CD4-positive, CD25-positive, alpha-beta regulatory T cell (primary cell): ENCODE measurements around the gene SLC23A2. TPM values are rescaled to one million over a fixed set of nuclear protein-coding genes. Genes with fewer than 3 reads are reported as not detected.

Experiments used
- ATAC-seq, 2 donors: fragments of 150-1000 bp; cut with Tn5 transposase; one replicate each; pipeline ENCODE4 v1.10.0; 2021; ENCODE audit warnings: low read depth in 2 of 2, moderate number of reproducible peaks in 2 of 2, moderate library complexity in 1 of 2
- DNase-seq, 3 donors: peaks; one replicate each; pipeline versions ENCODE4 v3.0.0 to v3.0.0-alpha.2; 2012 to 2022; ENCODE audit warnings: mixed read lengths in 1 of 3
- H3K27ac ChIP-seq: one replicate; pipeline ENCODE4 v1.7.0; 2013; ENCODE audit warnings: mild to moderate bottlenecking, low read length; ENCODE audit not compliant: insufficient read depth, poor library complexity, severe bottlenecking
- H3K27me3 ChIP-seq: one replicate; pipeline ENCODE4 v1.7.0; 2013; ENCODE audit warnings: low read length; ENCODE audit not compliant: control insufficient read depth, insufficient read depth
- H3K36me3 ChIP-seq: one replicate; pipeline ENCODE4 v1.7.0; 2013; ENCODE audit warnings: mild to moderate bottlenecking, low read length, moderate library complexity; ENCODE audit not compliant: control insufficient read depth, insufficient read depth
- H3K4me1 ChIP-seq: 2 replicates; pipeline ENCODE4 v1.7.0; 2013; ENCODE audit warnings: mild to moderate bottlenecking, low read length; ENCODE audit not compliant: insufficient read depth, control insufficient read depth, poor library complexity, severe bottlenecking
- H3K4me3 ChIP-seq: one replicate; pipeline ENCODE4 v1.7.0; 2013; ENCODE audit warnings: low read depth, mild to moderate bottlenecking, low read length, moderate library complexity
- H3K9me3 ChIP-seq, 2 experiments: 1 replicate in 1 of 2; 2 replicates in 1 of 2; pipeline ENCODE4 v1.7.0; 2013; ENCODE audit warnings: low read length in 2 of 2, mild to moderate bottlenecking in 1 of 2, moderate library complexity in 1 of 2; ENCODE audit not compliant: control insufficient read depth in 2 of 2
- H3K27ac Mint-ChIP-seq, 3 donors: one replicate each; pipeline ENCODE4 v1.8.0; 2020 to 2022; ENCODE audit warnings: mild to moderate bottlenecking in 3 of 3, mixed read lengths in 3 of 3, moderate library complexity in 2 of 3
- H3K27me3 Mint-ChIP-seq: one replicate; pipeline ENCODE4 v1.8.0; 2022; ENCODE audit warnings: mild to moderate bottlenecking, mixed read lengths
- H3K36me3 Mint-ChIP-seq: one replicate; pipeline ENCODE4 v1.8.0; 2020; ENCODE audit warnings: mixed read lengths
- H3K4me1 Mint-ChIP-seq, 4 donors: one replicate each; pipeline ENCODE4 v1.8.0; 2020 to 2022; ENCODE audit warnings: mixed read lengths in 4 of 4, mild to moderate bottlenecking in 1 of 4
- H3K4me3 Mint-ChIP-seq, 4 donors: one replicate each; pipeline ENCODE4 v1.8.0; 2020 to 2022; ENCODE audit warnings: mild to moderate bottlenecking in 4 of 4, mixed read lengths in 4 of 4, moderate library complexity in 3 of 4
- H3K9me3 Mint-ChIP-seq, 7 donors: one replicate each; pipeline ENCODE4 v1.8.0; 2020 to 2022; ENCODE audit warnings: mixed read lengths in 7 of 7, mild to moderate bottlenecking in 3 of 7, moderate library complexity in 2 of 7
- polyA plus RNA-seq, 4 donors: library from polyadenylated mRNA; unstranded; fragments of 300-500 nt; fragmentation: Illumina TruSeq; gene quantifications; one replicate each; pipeline ENCODE4 v1.2.3, GENCODE V29; 2021
- total RNA-seq: library from RNA; stranded (reverse); gene quantifications from one replicate; pipeline ENCODE4 v1.2.3, GENCODE V29; 2022

SLC23A2 gene
- total and polyA plus RNA-seq, 5 donors from 2014 or later: 3.7 to 19.6 (median 4.7) TPM

DNA sequence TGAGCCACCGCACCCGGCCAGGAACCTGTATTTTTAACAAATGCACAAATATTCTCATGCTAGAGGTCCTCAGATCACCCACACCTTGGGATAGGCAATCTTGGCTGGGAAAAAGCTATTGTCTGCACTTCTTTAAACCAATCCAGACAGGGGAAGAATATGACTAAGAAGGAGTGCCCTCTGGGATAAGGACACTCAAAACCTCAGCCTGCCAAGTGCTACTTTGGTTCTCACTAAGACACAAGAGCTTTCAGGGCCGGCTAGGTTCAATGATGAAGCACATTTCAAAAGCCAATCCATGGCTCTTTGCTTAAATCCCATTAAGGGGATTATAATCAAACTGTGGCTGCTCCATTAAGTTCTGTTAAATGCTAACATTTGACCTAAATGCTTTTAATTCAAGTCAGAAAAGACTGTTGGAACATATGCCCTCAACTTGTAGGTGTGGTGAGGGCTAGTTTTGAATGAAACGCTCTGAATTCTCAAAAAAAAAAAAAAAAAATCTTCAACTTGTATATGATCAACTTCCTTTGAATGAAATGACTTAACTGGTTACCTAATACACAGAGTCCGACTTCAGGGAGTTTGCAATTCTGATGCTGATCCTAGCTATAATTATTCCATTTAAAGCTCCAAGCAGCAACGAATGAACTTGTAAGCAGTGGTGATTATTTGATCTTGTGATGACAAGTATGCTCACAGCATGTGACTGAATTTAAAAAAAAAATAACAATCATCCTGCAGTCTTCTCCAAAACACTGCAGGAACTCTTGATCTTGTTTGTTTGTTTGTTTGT lies 56.6 kb downstream of the SLC23A2 start:
- Mint-ChIP-seq H3K27me3 (no peaks in the 10 kb centered on the region), H3K4me1 (peaks cover 12 to 29% (median 19%) of the 10 kb centered on the region in 4 donors), H3K27ac (peak overlapping the region in 1 of 3 donors; percentile 48), H3K36me3 (peaks cover 11% of the 10 kb centered on the region), H3K4me3 (no peak overlapping the region), H3K9me3 (no peaks in the 10 kb centered on the region)
- no peak for ATAC-seq
- Histone ChIP-seq H3K27ac (no peak overlapping the region), H3K4me1 (peaks cover 4% of the 10 kb centered on the region), H3K27me3 (no peaks in the 10 kb centered on the region), H3K4me3 (no peak overlapping the region), H3K9me3 (no peaks in the 10 kb centered on the region), H3K36me3 (no peaks in the 10 kb centered on the region)
- no peak for DNase-seq

- Histone ChIP-seq H3K4me3 (no peak overlapping the region), H3K4me1 (no peaks in the 10 kb centered on the region), H3K9me3 (no peaks in the 10 kb centered on the region), H3K27me3 (no peaks in the 10 kb centered on the region), H3K27ac (no peak overlapping the region), H3K36me3 (no peaks in the 10 kb centered on the region)
- no peak for DNase-seq
- peaks cover 6% of the 10 kb centered on the region for H3K36me3 Mint-ChIP-seq
- H3K27ac Mint-ChIP-seq: peak overlapping the region; percentile 3 to 44 (median 43)
- no peak for ATAC-seq
- H3K9me3 Mint-ChIP-seq: no peaks in the 10 kb centered on the region
- peaks cover 8 to 22% (median 16%) of the 10 kb centered on the region in 4 donors for H3K4me1 Mint-ChIP-seq
- no peaks in the 10 kb centered on the region for H3K27me3 Mint-ChIP-seq
- H3K4me3 Mint-ChIP-seq: no peak overlapping the region
Measured at GRCh38 chr20:4942331-4942730, 59.0 kb downstream of the SLC23A2 start.

DNA sequence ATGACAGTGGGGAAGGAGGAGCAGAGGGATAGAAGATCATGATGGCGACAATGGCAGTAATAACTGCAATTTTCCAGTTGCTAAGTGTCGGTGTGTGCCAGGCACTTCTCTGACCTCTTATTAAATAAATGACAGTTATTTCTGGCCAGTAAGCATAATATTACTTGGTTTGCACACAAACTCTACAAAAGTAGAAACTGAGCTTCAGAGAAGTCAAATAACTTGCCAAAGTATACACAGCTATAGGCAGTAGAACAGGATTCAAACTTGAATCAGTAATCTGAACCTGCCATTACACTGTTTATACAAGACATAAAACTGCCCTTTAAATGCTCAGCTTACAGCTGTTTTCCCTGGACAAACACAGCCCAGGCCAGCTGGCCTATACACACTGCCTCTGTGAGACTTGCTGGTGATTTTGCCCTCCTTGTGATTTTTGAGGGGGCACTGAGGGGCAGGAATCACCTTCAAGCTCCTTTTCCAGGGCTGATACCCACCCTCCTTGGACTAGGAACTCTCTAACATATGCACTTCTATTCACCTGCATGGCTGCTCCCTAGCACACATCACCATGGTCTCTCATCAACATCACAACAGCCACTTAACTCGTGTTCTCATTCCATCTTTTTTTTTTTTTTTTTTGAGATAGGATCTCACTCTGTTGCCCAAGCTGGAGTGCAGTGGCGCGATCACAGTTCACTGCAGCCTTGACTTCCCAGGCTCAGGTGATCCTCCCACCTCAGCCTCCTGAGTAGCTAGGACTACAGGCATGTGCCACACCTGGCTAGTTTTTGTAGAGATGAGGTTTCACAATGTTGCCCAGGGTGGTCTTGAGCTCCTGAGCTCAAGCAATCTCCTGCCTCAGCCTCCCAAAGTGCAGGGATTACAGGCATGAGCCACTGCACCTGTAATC lies 63.6 kb downstream of the SLC23A2 start:
- Mint-ChIP-seq H3K4me1 (peaks cover 10 to 26% (median 19%) of the 10 kb centered on the region in 4 donors), H3K27me3 (no peaks in the 10 kb centered on the region), H3K4me3 (no peak overlapping the region), H3K36me3 (peaks cover 11% of the 10 kb centered on the region), H3K9me3 (no peaks in the 10 kb centered on the region), H3K27ac (peak overlapping the region in 1 of 3 donors; percentile 6)
- Histone ChIP-seq H3K27ac (no peak overlapping the region), H3K27me3 (no peaks in the 10 kb centered on the region), H3K9me3 (no peaks in the 10 kb centered on the region), H3K4me3 (no peak overlapping the region), H3K36me3 (no peaks in the 10 kb centered on the region), H3K4me1 (no peaks in the 10 kb centered on the region)
- DNase-seq: no peak
- ATAC-seq: no peak

DNA sequence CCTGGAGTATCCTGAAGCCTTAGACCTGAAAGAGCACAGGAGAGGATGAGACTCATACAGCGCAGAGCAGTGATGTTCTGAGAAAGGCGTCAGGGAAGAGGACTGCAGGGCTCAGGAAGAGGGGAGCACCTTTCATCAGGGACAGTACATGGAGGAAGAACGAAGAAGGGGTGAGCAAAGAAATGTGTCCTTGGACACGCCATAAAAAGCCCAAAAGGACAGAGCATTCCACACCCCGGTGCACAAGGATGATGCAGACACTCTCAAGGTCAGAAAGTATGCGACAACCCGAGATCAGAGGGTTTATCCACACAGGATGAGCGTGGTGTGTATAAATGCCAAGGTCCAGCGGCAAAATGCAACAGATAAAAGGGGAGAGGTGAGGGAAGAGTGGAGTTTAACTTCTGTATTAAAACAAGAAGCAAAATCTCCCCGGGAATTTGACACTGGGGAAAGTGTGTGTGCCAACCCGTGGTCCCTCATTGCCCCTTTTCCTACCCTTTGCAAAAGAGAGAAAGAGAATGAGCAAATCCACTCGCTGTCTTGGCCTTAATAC lies 64.4 kb downstream of the SLC23A2 start:
- Mint-ChIP-seq H3K9me3 (no peaks in the 10 kb centered on the region), H3K4me3 (no peak overlapping the region)
- no peak for DNase-seq

GRCh38 chr20:4936392-4936850 lies 64.9 kb downstream of the SLC23A2 start:
- no peak overlapping the region for H3K4me3 Mint-ChIP-seq
- ATAC-seq (no peak), DNase-seq (no peak)
- Histone ChIP-seq H3K27ac (no peak overlapping the region), H3K4me1 (no peaks in the 10 kb centered on the region), H3K9me3 (no peaks in the 10 kb centered on the region), H3K36me3 (peaks cover 8% of the 10 kb centered on the region), H3K27me3 (no peaks in the 10 kb centered on the region), H3K4me3 (no peak overlapping the region)
- peak overlapping the region in 1 of 3 donors; percentile 6 for H3K27ac Mint-ChIP-seq
- H3K36me3 Mint-ChIP-seq: peaks cover 19% of the 10 kb centered on the region
- no peaks in the 10 kb centered on the region for H3K9me3 Mint-ChIP-seq
- H3K27me3 Mint-ChIP-seq: no peaks in the 10 kb centered on the region
- peaks cover 0 to 17% (median 11%) of the 10 kb centered on the region in 4 donors for H3K4me1 Mint-ChIP-seq

More for the DNA sequence above, 64.4 kb downstream of the SLC23A2 start:
- H3K27me3 ChIP-seq: no peaks in the 10 kb centered on the region
- H3K36me3 ChIP-seq: peaks cover 3% of the 10 kb centered on the region
- H3K36me3 Mint-ChIP-seq: peaks cover 14% of the 10 kb centered on the region
- peaks cover 3 to 19% (median 12%) of the 10 kb centered on the region in 4 donors for H3K4me1 Mint-ChIP-seq
- peak overlapping the region in 1 of 3 donors; percentile 6 for H3K27ac Mint-ChIP-seq
- H3K4me1 ChIP-seq: no peaks in the 10 kb centered on the region
- H3K4me3 ChIP-seq: no peak overlapping the region
- no peaks in the 10 kb centered on the region for H3K9me3 ChIP-seq
- H3K27me3 Mint-ChIP-seq: no peaks in the 10 kb centered on the region
- ATAC-seq: no peak
- no peak overlapping the region for H3K27ac ChIP-seq

DNA sequence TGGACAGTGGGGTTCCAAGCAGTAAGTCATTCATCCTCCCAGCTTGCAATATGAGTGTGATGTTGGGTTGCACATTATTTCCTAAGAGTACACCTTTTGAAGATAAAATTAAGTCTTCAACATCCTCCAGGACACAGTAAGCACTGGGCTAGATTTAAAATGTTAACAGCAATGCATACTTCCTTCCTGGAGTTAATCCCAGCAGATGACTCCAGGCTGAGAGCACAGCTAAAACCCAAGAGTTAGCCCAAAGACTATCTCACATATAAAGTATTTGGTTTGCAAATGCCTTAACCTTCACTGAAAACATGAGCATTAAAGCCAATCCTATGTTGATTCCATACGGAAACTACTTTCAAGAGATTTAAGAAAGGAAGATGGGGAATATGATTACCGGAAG lies 69.2 kb downstream of the SLC23A2 start:
- Histone ChIP-seq H3K4me1 (no peaks in the 10 kb centered on the region), H3K36me3 (peaks cover 17% of the 10 kb centered on the region), H3K4me3 (no peak overlapping the region), H3K9me3 (no peaks in the 10 kb centered on the region), H3K27me3 (no peaks in the 10 kb centered on the region), H3K27ac (no peak overlapping the region)
- H3K27ac Mint-ChIP-seq: no peak overlapping the region
- H3K36me3 Mint-ChIP-seq: peaks cover 32% of the 10 kb centered on the region
- DNase-seq: no peak
- no peaks in the 10 kb centered on the region for H3K27me3 Mint-ChIP-seq
- no peaks in the 10 kb centered on the region for H3K9me3 Mint-ChIP-seq
- H3K4me1 Mint-ChIP-seq: peaks cover 6 to 11% (median 11%) of the 10 kb centered on the region in 4 donors
- no peak overlapping the region for H3K4me3 Mint-ChIP-seq
- ATAC-seq: no peak

DNA sequence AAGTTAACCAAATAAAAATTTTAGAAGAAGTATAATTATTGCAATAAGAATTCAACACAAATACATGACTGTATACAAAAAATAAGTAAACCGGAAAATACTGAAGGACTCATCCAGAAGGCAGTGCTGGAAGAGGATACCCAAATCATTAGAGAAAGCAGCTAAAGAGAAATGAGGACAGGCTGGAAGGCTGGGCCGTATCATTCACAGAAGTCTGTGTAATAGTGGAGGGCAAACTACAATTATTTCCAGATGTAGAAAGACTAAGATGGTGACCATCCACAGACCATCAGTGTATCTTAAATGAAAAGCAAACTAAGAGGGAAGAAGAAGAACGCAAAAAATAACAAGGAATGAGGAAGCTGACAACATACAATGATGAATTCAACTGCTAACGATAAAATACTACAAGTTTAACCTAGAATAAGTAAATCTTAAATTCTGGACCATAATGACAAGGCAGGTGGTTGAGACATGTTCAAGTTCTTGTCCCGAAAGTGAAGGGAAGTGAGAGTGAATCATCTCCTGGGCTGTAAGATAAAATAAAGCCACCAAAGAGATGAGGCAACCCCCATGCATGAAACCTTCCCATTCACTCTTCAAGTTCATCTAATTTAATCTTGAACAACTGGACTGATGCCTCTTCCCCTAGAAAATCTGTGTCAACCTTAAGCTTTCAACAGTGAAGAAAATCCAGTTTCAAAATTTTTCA lies 71.5 kb downstream of the SLC23A2 start:
- H3K27me3 Mint-ChIP-seq: no peaks in the 10 kb centered on the region
- H3K36me3 ChIP-seq: peaks cover 19% of the 10 kb centered on the region
- no peak for ATAC-seq
- no peak overlapping the region for H3K27ac ChIP-seq
- no peaks in the 10 kb centered on the region for H3K27me3 ChIP-seq
- DNase-seq: no peak
- H3K36me3 Mint-ChIP-seq: peaks cover 41% of the 10 kb centered on the region
- H3K9me3 ChIP-seq: no peaks in the 10 kb centered on the region
- H3K9me3 Mint-ChIP-seq: no peaks in the 10 kb centered on the region
- H3K27ac Mint-ChIP-seq: no peak overlapping the region
- no peaks in the 10 kb centered on the region for H3K4me1 ChIP-seq
- no peak overlapping the region for H3K4me3 Mint-ChIP-seq
- peaks cover 5 to 17% (median 9%) of the 10 kb centered on the region in 4 donors for H3K4me1 Mint-ChIP-seq
- no peak overlapping the region for H3K4me3 ChIP-seq
